ENCODE measurements around the gene ZRANB1.

The ZRANB1 gene

DNA sequence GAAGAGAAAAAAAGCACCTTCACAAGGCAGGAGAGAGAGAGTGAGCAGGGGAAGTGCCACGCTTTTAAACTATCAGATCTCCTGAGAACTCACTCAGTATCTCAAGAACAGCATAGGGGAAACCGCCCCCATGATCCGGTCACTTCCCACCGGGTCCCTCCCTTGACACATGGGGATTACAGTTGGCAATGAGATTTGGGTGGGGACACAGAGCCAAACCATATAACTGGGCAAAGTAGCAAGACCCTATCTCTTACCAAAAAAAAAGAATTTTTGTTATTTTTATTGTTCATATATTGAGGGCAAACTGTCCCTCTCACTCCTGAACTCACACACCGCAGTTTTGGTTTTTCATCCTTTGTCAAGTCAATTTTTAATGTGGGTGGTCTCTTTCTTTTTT, 18.2 kb upstream of the ZRANB1 start:
- DNase-seq, result no peak

DNA sequence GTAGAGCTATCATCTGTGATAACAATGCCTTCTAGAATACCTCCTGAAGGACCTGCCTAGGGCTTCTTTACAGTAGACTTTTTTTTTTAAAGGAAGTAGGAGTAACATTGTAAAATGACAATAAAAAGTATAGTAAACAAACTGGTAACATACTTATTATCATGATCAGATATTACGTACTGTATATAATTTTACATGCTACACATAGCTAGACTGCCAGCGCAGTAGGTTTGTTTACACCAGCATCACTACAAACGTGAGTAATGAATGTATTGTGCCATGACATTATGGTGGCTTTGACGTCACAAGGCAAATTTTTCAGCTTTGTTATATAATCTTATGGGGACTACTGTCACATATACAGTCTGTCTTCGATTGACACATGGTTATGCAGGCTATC, 15.4 kb upstream of the ZRANB1 start:
- no peak for DNase-seq

DNA sequence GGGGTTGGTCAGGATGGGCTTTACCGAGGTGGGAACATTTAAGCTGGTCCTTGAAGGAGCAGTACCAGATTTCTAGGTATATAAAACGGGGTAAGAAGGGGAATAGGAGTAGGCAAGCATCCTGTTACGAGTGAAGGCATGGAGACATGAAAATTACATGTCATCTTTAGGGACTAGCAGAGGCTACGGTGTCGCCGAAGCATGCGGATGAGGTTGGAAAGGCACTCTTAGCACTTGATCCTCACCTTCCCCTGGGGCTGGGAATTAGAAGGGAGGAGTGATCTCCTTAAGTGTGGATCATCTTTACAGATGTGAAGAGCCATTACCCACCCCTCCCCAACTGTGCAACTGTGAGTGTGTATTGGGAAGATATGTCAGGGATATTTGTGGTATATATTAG, 13.8 kb upstream of the ZRANB1 start:
- DNase-seq, result no peak

DNA sequence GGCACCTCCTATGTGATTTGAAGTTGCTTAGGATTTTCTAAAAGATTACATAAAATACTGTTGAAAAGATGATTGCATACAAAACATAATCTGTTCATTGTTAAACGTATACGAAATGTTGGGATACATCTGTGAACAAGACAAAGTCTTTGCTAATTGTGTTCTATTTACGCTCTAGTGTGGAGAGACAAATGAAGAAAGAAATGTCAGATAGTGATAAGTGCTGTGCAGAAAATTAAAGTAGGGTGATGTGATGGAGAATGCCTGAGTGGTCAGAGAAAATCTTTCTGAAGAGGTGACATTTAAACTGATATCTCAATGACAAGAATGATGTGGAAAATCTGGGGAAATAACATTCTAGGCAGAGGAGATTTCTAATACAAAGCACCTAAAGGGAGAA, 13.4 kb upstream of the ZRANB1 start:
- no peak for DNase-seq

DNA sequence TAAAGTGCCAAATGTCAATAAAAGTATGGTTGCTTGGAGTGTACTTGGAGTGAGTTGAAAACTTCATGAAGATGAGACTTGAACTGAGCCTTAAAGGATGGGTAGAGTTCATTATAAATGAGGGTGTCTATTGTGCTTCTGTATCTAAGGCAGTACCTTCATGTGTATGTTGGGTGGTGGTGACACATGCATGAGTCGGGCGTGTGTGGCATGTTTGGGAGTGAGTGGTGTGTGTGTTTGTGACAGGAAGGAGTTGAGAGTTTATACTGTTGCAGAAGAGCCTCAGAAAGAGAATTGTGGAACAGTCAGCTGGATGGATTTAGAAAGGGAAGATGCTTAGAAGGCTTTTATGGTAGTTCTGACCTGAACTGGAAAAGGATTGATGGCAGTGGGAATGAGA, 6.0 kb upstream of the ZRANB1 start:
- no peak for DNase-seq

DNA sequence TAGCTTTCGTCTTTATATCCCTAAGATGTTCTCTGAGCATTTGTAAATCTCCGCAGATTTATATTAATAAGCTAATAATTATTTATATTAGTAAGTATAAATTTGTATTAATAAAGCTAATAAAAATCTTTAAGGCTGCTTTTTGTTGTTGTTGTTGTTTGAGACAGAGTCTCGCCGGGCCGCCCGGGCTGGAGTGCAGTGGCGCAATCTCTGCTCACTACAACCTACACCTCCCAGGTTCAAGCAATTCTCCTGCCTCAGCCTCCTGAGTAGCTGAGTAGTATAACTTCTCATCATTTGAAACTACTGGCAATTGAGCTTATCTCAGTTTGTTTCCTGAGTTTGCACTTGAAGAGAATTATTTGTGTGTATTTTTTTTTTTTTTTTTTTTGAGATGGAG, 5.1 kb upstream of the ZRANB1 start:
- no peak for DNase-seq

DNA sequence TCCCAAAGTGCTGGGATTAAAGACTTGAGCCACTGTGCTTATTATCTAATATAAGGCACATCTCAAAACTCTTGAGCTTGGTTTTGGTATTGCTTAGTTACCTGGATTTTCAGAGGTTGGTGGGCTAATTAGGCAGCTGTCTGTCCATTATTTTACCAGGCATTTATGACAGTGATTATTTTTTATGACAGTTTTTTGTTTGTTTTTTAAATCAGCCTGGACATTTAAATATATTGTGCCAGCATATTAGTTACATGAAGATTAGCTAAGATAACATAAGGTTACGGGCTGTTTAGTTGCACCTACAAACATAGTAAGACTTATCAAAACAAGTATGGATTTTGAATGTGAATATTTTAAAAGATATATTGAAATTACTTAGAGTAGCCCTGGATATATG, 2.6 kb upstream of the ZRANB1 start:
- no peak for DNase-seq

DNA sequence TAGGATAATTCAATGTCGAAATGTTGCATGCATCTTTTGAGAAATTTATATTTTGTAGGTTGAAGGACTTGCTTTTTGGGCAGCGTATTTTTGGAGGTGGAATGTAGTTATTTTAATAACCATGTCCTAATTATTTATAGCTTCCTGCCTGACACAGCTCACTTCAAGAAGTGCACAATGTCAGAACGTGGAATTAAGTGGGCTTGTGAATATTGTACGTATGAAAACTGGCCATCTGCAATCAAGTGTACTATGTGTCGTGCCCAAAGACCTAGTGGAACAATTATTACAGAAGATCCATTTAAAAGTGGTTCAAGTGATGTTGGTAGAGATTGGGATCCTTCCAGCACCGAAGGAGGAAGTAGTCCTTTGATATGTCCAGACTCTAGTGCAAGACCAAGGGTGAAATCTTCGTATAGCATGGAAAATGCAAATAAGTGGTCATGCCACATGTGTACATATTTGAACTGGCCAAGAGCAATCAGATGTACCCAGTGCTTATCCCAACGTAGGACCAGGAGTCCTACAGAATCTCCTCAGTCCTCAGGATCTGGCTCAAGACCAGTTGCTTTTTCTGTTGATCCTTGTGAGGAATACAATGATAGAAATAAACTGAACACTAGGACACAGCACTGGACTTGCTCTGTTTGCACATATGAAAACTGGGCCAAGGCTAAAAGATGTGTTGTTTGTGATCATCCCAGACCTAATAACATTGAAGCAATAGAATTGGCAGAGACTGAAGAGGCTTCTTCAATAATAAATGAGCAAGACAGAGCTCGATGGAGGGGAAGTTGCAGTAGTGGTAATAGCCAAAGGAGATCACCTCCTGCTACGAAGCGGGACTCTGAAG, 620 bp downstream of the ZRANB1 start:
- DNase-seq, result no peak

DNA sequence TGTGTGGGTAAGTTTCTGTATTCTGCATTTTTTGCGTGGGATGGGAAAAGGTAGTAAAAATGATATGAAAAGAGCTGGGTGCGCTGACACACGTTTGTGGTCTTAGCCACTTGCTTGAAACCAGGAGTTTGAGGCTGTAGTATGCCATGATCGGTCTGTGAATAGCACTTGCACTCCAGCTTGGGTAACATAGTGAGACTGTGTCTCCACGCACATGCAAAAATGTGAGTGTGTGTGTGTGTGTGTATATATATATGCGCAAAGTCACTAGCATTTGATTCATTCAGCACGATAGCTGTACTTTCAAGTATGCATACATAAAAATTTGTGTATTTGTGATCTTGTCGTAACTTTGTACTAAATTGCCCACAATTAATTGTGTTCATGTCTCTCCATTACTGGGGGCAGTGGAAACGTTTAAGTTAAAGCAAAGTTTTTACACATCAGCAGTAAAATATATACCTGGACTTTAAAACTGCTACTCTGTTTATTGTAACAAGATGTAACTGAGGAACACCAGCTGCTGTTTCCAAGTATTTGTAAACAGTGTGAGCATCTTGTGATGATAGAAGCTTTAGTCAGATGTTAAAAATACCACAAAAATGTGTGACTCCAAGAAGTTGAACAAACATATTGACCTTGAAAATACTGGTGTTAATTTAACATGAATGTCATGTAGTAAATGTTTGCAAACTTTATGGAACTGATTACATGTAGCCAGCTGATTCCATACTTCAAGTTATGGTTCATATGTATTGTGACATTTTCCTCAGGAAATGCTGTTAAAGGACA, 1.6 kb downstream of the ZRANB1 start:
- DNase-seq, result no peak

DNA sequence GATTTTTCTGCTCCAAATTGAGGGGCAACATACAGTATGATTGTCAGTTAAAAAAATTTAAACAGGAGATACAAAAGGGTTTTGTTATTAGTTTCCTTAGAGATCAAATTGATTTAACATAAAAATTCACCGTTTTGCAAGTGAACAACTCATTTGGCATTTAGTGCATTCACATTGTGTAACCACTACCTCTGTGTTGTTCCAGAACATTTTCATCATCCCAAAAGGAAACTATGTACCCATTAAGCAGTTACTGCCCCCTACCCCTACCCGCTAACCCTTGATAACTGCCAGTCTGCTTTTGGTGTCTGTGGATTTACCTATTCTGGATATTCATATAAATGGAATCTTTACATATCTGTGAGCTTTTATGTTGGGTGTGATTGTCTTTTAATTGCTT, 3.1 kb downstream of the ZRANB1 start:
- DNase-seq, result no peak

DNA sequence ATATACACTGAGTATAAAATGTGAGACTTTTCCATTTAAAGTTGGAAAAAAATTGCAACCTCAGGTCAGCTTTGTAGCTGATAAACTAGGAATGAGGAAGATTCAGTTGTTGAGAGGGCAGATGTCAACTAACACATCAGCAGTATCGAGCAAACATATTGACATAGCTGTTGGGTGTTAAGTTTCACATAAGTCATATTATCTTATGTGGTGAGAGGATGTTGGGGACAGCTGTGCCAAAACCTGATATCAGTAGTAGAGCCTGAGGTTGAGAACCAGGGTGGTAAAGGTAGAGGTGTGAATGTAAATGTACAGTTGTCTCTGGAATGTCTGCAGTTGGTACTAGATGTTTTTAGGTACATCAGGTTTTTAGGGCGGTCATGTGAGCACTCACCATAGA, 5.0 kb downstream of the ZRANB1 start:
- peak; percentile 14 for DNase-seq

DNA sequence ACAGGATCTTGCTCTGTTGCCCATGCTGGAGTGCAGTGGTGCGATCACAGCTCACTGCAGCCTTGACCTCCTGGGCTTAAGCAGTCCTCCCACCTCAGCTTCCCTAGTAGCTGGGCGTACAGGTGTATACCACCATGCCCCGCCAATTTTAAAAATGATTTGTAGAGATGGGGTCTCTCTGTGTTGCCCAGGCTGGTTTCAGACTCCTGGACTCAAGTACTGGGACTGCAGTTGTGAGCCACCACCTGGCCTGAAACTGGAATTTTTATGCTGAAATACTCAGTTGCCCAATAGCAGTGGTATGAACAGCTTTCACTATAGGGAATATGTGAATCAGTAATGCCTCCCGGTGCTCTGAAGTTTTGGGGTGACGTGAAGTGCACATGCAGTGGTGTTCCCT, 7.6 kb downstream of the ZRANB1 start:
- no peak for DNase-seq

DNA sequence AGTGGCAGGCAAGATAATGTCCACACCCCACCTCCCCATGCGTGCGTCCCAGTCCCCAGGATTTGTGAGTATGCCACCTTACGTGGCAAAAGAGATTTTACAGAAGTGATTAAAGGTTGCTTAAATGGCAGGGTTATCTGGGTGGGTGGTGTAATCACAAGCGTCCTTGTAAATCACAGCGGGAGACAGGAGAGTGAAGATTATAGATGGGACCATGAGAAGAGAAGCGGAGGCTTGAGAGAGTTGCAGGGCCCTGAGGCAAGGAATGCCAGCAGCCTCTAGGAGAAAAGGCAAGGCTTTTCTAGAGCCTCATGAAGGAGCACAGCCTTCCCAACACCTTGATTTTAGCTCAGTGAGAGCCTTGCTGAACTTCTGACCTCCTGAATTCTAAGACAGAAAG, 10.2 kb downstream of the ZRANB1 start:
- no peak for DNase-seq

DNA sequence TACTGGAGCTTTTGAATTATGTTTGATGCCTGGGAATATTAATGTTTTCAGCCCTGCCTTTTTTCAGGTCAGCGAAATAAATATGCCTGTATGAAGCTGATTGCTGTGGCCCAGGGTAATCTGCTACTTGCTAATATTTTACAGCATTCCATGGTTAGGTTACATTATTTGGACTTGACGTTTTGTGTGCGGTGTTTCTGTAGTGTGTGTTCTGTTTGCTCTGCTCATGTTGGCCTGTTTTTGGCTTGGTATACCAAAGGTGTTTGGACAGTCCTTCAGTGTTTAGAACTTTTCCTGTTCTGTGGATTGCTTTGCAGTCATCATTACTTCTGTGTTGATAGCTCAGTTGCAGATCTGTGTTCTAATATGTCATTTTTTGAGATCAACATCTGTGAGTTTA, 11.5 kb downstream of the ZRANB1 start:
- no peak for DNase-seq

DNA sequence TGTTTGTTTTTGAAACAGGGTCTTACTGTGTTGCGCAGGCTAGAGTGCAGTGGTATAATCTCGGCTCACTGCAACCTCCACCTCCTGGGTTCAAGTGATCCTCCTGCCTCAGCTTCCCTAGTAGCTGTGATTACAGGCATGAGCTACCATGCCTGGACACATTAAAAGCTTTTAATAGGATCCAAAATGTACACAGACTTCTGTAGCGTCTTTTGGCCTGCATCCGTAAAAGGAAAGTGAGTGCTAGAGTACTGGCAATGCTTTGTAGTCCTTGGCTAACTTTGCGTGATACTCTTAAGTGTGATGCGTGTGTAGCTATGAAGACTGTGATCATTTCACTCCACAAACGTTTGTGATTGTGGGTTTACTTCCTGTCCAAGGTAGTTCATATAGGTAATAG, 13.3 kb downstream of the ZRANB1 start:
- DNase-seq, result no peak

DNA sequence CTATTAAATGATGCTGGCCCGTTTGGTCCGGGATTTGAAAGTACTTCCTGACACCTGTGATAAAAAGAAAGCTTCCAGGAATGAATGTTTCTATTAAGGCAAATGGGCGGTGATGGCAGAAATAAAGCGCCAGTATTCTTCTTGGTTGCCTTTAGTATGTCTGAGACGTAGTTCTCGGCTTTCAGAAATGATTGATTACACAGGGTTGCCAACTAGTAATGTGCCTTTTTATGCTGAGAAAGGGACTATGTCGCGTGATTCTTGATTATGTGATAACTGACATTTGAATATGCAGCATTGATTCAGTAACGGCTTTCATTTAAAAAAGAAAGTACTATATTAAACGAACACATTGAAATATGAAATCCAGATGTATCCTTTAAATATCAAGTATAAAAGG, 13.9 kb downstream of the ZRANB1 start:
- no peak for DNase-seq

DNA sequence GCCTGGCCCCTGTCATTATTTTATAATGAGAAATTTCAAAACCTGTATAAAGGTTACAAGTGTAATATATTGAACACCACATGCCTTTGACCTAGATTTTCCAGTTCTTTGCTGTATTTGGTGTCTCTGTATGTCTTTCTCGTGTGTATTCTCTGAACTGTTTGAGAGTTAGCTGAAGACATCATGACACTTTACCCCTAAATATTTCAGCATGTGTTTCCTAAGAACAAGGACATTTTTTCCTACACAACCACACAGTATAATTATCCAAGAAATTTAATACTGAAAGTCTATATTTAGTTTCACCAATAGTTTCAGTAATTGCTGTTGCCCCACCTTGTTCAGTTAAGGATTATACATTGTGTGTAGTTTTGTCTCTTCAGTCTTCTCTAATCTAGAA, 14.8 kb downstream of the ZRANB1 start:
- no peak for DNase-seq

DNA sequence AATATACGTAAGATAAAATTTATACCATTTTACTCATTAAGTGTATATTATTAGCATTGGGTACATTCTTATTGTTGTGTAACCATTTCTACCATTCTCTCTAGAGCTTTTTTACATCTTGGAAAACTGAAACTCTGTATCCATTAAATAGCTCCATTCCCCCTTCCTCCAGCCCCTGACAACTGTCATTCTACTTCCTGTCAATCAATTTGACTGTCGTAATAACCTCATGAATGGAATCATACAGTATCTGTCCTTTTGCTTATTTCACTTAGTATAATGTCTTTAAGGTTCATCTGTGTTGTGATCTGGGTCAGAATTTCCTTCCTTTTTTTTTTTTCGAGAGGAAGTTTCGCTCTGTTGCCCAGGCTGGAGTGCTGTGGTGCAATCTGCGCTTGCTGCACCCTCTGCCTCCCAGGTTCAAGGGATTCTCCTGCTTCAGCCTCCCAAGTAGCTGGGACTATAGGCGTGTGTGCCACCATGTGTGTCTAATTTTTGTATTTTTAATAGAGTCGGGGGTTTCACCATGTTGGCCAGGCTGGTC, 15.6 kb downstream of the ZRANB1 start:
- no peak for DNase-seq

DNA sequence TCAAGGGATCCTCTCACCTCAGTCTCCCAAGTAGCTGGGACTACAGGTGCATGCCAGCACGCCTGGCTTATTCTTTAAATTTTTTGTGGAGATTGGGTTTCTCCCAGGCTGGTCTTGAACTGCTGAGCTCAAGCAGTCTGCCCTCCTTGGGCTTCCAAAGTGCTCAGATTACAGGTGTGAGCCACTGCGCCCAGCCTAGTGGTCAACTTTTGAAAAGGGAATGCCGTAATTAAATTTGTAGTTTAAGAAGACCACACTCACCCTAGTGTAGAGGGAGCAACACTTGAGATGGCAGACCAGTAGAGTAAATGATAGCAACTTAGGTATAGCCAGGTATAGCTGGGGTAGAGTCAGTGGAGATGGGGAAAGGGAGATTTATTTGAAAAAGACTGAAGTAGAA, 17.6 kb downstream of the ZRANB1 start:
- no peak for DNase-seq

DNA sequence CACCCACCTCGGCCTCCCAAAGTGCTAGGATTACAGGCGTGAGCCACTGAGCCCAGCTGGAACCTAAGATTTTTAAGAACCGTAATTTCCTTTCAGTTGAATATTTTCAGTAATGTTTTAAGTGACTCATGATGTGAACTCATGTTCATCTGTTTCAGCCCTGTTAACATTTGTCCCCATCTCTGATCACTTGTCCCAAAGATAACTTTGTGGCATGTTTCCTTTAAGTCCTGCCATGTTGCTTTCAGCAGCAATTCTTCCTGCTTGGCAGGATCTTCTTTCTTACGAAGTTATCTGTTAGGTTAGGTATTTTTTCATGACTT, 19.3 kb downstream of the ZRANB1 start:
- no peak for DNase-seq

DNA sequence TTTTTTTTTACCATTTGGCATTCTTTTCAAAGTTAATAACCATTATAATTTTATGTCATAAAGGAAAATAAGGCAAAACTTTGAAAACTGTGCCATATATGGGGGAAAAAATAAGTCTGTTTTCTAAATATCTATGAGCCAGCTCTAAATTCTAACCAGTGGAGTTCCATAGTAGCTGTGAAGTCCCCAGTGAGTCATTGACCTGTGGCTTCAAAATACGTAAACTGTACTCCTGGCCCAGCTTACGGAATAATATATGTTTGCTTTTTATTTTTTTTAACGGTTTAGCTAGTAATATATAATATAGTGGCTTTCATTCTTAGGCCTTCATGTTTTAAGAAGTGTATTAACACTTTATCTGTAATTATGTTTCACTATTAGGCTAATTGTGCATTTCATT, 20.5 kb downstream of the ZRANB1 start:
- DNase-seq, result no peak

DNA sequence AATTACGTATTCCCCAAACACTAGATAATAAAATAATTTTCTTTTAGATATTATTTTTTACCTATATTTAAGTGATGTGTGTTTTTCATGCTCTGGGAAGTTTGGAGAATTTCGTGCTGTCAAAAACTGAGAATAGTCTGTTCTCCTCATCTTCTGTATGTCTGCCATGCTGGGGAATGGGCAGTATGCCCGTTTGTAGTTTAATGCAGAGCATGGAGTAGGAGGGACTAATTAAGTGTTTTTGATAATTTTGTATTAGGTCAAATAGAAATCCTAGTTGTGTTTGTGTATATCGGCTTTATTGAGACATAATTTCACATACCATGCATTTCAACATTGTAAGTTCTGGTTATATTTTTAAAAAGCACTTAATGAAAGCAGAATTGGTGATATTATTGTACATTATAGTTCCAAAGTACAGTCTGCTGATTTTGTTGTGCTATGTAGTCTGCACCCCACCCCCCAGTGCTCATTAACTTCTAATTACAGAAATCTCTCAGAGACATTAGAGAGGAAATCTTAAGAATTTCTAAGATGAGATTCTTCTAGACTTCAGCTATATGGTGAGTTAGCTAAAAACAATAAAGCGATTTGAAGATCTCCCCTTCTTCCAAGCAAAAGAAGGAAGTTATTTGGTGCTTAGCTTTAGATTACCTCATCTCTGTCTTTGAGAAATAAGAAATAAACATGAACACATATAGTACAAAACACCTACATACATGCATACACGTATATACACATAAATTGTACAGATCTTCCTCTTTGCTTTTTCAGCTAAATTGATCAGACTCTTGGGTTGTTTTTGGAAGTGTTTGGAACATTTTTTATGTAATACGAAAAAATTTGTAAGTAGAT, 22.2 kb downstream of the ZRANB1 start:
- DNase-seq, result no peak

DNA sequence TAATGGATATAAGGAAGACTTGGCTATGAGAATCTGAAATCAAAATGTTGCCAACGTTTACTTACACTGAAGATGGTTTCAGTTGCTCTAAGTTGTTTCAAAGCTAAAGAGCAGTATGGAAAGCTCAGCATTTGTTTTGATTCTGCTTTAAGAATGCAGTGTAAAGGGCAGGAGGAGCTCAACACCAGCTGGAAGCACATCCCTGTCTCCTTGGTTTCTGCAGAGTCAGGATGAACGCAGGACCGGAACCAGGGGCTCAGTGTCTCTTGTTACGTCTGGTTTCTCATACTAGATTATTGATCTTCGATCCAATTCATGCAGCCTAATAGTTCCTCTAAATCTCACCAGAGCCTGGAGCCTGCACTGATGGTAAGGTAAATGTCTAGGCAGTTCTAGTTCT, 24.1 kb downstream of the ZRANB1 start:
- DNase-seq, result no peak
